Chondrocyte (in vitro differentiated cells): ENCODE results near the gene TMX4. TPM values are rescaled to one million over a fixed set of nuclear protein-coding genes. Genes with fewer than 3 reads are reported as not detected.

Experiments
- DNase-seq: peaks from one replicate; pipeline ENCODE4 v3.0.0; 2021; ENCODE audit warnings: mixed read lengths, low spot score
- H3K27ac Mint-ChIP-seq: one replicate; pipeline ENCODE4 v1.8.0; 2021; ENCODE audit warnings: mild to moderate bottlenecking, moderate library complexity, mixed read lengths; ENCODE audit not compliant: unreplicated experiment
- H3K27me3 Mint-ChIP-seq: 2 replicates; pipeline ENCODE4 v1.8.0; 2021; ENCODE audit warnings: low read depth, mixed read lengths
- H3K36me3 Mint-ChIP-seq: 2 replicates; pipeline ENCODE4 v1.8.0; 2021; ENCODE audit warnings: low read depth, mixed read lengths
- H3K4me1 Mint-ChIP-seq: 2 replicates; pipeline ENCODE4 v1.8.0; 2021; ENCODE audit warnings: low read depth, mild to moderate bottlenecking, mixed read lengths
- H3K4me3 Mint-ChIP-seq: one replicate; pipeline ENCODE4 v1.8.0; 2021; ENCODE audit warnings: mild to moderate bottlenecking, moderate library complexity, mixed read lengths; ENCODE audit not compliant: unreplicated experiment
- H3K9me3 Mint-ChIP-seq: 2 replicates; pipeline ENCODE4 v1.8.0; 2021; ENCODE audit warnings: low read depth, mixed read lengths
- total RNA-seq: library from RNA; stranded (reverse); gene quantifications from 3 replicates; pipeline ENCODE4 v1.2.1, GENCODE V29; 2021
- TF ChIP-seq, protein P1 (sequence below): fragments of 200-600 bp; sonication (generic); IDR thresholded peaks from 2 replicates; pipeline ENCODE4 v1.5.0; 2021; ENCODE audit warnings: antibody characterized with exemption, mild to moderate bottlenecking, moderate library complexity

The TMX4 gene
- total RNA-seq, 1 donor from 2014 or later: 25.7 TPM

DNA sequence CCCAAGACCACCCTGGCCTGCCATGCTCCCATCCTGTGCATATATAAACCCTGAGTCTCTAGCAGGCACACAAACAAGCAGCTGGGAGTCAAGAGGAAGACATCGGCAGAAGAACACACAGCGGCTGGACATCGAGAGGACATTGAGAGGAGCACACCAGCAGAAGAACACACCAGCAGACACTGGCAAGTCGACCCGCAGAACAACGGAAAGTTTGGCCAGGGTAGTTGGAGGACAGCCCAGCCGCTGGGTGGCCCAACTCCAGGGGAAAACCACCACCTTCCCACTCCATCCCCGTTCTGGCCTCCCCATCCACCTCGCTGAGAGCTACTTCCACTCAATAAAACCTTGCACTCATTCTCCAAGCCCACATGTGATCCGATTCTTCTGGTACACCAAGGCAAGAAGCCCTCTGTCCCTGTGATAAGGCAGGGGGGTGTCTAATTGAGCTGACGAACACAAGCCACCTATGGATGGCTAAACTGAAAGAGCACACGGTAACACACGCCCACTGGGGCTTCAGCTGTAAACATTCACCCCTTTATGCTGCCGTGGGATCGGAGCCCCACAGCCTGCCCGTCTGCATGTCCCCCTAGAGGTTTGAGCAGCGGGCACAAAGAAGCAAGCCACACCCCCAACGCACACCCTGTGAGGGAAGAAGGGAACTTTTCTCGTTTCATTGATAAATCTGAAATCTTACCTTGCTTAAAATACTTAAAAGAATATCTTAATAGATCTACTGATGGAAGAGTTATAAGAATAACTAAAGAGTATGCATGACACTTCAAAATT, 13.8 kb downstream of the TMX4 start:
- Mint-ChIP-seq H3K4me3 (no peak overlapping the region), H3K27ac (no peak overlapping the region), H3K36me3 (peaks cover 4% of the 10 kb centered on the region), H3K4me1 (no peaks in the 10 kb centered on the region), H3K9me3 (no peaks in the 10 kb centered on the region), H3K27me3 (no peaks in the 10 kb centered on the region)
- DNase-seq: no peak
- TF ChIP-seq, protein P1, sequence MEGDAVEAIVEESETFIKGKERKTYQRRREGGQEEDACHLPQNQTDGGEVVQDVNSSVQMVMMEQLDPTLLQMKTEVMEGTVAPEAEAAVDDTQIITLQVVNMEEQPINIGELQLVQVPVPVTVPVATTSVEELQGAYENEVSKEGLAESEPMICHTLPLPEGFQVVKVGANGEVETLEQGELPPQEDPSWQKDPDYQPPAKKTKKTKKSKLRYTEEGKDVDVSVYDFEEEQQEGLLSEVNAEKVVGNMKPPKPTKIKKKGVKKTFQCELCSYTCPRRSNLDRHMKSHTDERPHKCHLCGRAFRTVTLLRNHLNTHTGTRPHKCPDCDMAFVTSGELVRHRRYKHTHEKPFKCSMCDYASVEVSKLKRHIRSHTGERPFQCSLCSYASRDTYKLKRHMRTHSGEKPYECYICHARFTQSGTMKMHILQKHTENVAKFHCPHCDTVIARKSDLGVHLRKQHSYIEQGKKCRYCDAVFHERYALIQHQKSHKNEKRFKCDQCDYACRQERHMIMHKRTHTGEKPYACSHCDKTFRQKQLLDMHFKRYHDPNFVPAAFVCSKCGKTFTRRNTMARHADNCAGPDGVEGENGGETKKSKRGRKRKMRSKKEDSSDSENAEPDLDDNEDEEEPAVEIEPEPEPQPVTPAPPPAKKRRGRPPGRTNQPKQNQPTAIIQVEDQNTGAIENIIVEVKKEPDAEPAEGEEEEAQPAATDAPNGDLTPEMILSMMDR: no peak

DNA sequence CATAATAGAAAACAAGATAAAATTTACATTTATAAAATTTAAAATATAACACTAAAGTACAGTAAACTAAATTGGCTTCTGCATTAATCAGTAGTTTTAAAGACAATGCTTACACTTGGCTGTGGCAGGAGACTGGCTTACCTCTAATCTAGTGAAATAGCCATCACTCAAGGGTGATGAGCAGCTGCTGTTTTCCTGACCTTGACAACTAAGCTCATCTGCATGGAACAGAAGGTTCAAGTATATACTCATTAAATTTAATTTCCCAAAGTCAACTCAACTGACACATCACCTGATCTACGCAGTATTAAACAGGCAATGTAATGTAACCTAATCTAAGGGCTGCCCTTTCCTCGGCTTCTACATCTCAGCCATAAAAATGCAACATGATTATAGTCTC, 14.5 kb downstream of the TMX4 start:
- H3K27ac Mint-ChIP-seq: no peak overlapping the region
- H3K4me1 Mint-ChIP-seq: no peaks in the 10 kb centered on the region
- no peak for DNase-seq
- no peak overlapping the region for H3K4me3 Mint-ChIP-seq
- TF ChIP-seq, protein P1: no peak
- peaks cover 10% of the 10 kb centered on the region for H3K36me3 Mint-ChIP-seq
- no peaks in the 10 kb centered on the region for H3K27me3 Mint-ChIP-seq
- H3K9me3 Mint-ChIP-seq: no peaks in the 10 kb centered on the region

GRCh38 chr20:8002056-8002455, 17.5 kb downstream of the TMX4 start:
- no peaks in the 10 kb centered on the region for H3K9me3 Mint-ChIP-seq
- peaks cover 10% of the 10 kb centered on the region for H3K36me3 Mint-ChIP-seq
- no peak overlapping the region for H3K4me3 Mint-ChIP-seq
- no peak overlapping the region for H3K27ac Mint-ChIP-seq
- DNase-seq: no peak
- no peaks in the 10 kb centered on the region for H3K27me3 Mint-ChIP-seq
- H3K4me1 Mint-ChIP-seq: no peaks in the 10 kb centered on the region
- TF ChIP-seq, protein P1: no peak

DNA sequence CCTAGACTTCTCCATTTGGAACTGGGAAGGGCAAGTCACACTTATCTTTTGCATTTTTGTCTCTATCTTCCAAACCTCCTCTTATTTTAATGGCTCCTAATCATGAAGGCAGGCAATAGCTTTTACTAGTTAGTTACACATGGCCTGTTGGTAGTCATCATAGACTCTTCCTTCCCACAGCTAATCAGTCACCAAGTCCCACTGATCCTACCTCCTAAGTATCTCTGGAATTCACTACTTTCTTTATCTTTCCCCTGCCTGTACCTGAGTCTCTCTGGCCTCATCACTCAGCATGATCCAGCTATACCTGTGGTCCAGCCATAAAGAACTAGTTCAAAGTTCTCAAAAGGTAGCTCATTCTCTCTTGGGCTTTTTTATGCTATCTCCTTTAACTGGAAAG, 18.8 kb downstream of the TMX4 start:
- Mint-ChIP-seq H3K27ac (no peak overlapping the region), H3K9me3 (no peaks in the 10 kb centered on the region), H3K27me3 (no peaks in the 10 kb centered on the region), H3K4me3 (no peak overlapping the region), H3K4me1 (no peaks in the 10 kb centered on the region), H3K36me3 (peaks cover 8% of the 10 kb centered on the region)
- DNase-seq: no peak
- TF ChIP-seq, protein P1: no peak

GRCh38 chr20:7996898-7997297, 22.7 kb downstream of the TMX4 start:
- Mint-ChIP-seq H3K9me3 (peaks cover 15% of the 10 kb centered on the region), H3K27me3 (no peaks in the 10 kb centered on the region), H3K36me3 (peaks cover 23% of the 10 kb centered on the region), H3K4me1 (no peaks in the 10 kb centered on the region), H3K27ac (no peak overlapping the region), H3K4me3 (no peak overlapping the region)
- DNase-seq: no peak
- TF ChIP-seq, protein P1: no peak
